Spinal cord (tissue), 10 donors: ENCODE measurements around the gene PDE9A. TPM values are rescaled to one million over a fixed set of nuclear protein-coding genes. Genes with fewer than 3 reads are reported as not detected.
A peak's percentile ranks its signal among the peaks of the same experiment; 100 is the strongest.

Experiments
- DNase-seq, 6 donors: peaks; one replicate each; pipeline versions ENCODE4 v3.0.0 to v3.0.0-alpha.2; 2013 to 2015; ENCODE audit warnings: low spot score in 6 of 6, low read depth in 4 of 6
- H3K27ac ChIP-seq: one replicate; pipeline ENCODE4 v1.5.1; 2013; ENCODE audit warnings: low read depth, low read length, control low read depth
- H3K27me3 ChIP-seq: one replicate; pipeline ENCODE4 v1.6.1; 2013; ENCODE audit warnings: low read length; ENCODE audit not compliant: control insufficient read depth, insufficient read depth
- H3K36me3 ChIP-seq: one replicate; pipeline ENCODE4 v1.6.1; 2013; ENCODE audit warnings: low read length; ENCODE audit not compliant: control insufficient read depth, insufficient read depth
- H3K4me1 ChIP-seq: one replicate; pipeline ENCODE4 v1.6.1; 2013; ENCODE audit warnings: low read length; ENCODE audit not compliant: control insufficient read depth, insufficient read depth
- H3K4me3 ChIP-seq: one replicate; pipeline ENCODE4 v1.5.1; 2013; ENCODE audit warnings: low read depth, low read length, control low read depth
- H3K9me3 ChIP-seq: one replicate; pipeline ENCODE4 v1.6.1; 2013; ENCODE audit warnings: low read length; ENCODE audit not compliant: control insufficient read depth, insufficient read depth
- WGBS: methylation state at CpG from one replicate; pipeline ENCODE4 v1.1.5; 2013; ENCODE audit warnings: missing lambda C conversion rate; ENCODE audit not compliant: insufficient coverage; 5-methylcytosine and 5-hydroxymethylcytosine counted together
- polyA plus RNA-seq, 2 donors: library from polyadenylated mRNA; unstranded; fragments of 120-200 nt; gene quantifications; one replicate each; pipeline ENCODE4 v1.2.1, GENCODE V29; 2013; ENCODE audit not compliant: insufficient read length in 2 of 2
- total RNA-seq, 2 donors: library from RNA; depleted of rRNA in 1 of 2; stranded (reverse); fragments of 120-200 nt in 1 of 2; fragments of >200 nt in 1 of 2; gene quantifications; one replicate each; pipeline versions ENCODE4 v1.2.3 to v1.2.4, GENCODE V29; 2013 to 2014
- donor health status: healthy.

PDE9A gene
- total and polyA plus RNA-seq, 4 donors, result 13.4 to 44.2 (median 28.1) TPM

DNA sequence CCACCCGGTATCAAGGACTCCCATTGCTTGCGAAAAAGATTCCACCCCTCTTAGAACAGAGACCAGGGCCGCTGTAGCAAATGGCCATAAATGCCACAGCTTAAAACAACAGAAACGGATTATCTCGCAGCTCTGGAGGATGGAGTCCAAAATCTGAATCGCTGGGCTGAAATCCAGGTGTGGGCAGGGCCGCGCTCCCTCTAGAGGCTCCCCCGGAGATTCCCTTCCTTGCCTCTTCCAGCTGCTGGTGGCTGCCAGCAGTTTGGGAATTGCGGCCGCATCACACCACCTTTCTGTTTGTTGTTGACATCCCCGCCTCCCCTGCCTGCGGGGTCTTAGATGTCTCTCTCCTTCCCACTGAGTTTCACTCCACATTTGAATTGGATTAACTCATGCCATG, 15.6 kb downstream of the PDE9A start:
- no peaks in the 10 kb centered on the region for H3K27me3 ChIP-seq
- H3K4me1 ChIP-seq, result peaks cover 86% of the 10 kb centered on the region
- no peaks in the 10 kb centered on the region for H3K9me3 ChIP-seq
- peaks cover 46% of the 10 kb centered on the region for H3K36me3 ChIP-seq
- no peak overlapping the region for H3K4me3 ChIP-seq
- peak overlapping the region; percentile 16 for H3K27ac ChIP-seq
- 43% methylated on average over 11 of the region's 13 CpGs for WGBS
- DNase-seq, result peak in 1 of 6 donors; percentile 66

DNA sequence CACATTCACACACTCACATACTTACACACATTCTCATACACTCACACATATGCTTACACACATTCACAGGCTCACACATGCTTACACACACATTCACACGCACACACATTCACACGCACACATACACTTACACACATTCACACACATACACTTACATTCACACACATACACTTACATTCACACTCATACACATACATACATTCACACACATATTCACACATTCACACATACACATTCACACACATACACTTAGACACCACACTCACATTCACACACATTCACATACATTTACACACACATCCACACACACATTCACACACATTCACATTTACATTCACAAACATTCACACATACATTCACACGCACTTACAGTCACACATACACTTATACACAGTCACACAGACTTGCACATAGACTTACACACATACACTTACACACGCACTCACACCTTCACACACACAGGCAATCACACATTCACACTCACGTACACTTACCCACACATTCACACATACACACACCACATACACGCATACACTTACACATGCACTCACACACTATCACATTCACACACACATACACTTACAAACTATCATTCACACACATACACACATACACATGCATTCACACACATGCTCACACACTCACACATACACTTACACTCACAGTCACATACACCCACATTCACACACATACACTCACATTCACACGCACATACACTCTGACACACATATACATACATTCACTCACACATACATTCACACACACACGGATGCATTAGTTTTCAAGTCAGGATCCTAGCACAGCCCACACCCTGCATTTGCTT, 16.8 kb downstream of the PDE9A start:
- DNase-seq, result no peak
- H3K4me3 ChIP-seq, result no peak overlapping the region
- peaks cover 41% of the 10 kb centered on the region for H3K36me3 ChIP-seq
- H3K9me3 ChIP-seq, result no peaks in the 10 kb centered on the region
- no peaks in the 10 kb centered on the region for H3K27me3 ChIP-seq
- H3K27ac ChIP-seq, result no peak overlapping the region
- peaks cover 85% of the 10 kb centered on the region for H3K4me1 ChIP-seq
- 80% methylated on average over 8 of the region's 8 CpGs for WGBS

- H3K27me3 ChIP-seq, result no peaks in the 10 kb centered on the region
- H3K4me1 ChIP-seq, result peaks cover 81% of the 10 kb centered on the region
- H3K36me3 ChIP-seq, result peaks cover 38% of the 10 kb centered on the region
- no peak overlapping the region for H3K27ac ChIP-seq
- WGBS, result 33% methylated on average over 5 of the region's 9 CpGs
- no peak overlapping the region for H3K4me3 ChIP-seq
- no peaks in the 10 kb centered on the region for H3K9me3 ChIP-seq
- peak in 1 of 6 donors; percentile 44 for DNase-seq
These were observed 17.5 kb downstream of the PDE9A start for GRCh38 chr21:42670884-42671283.

GRCh38 chr21:42671778-42672593, 18.6 kb downstream of the PDE9A start:
- H3K9me3 ChIP-seq, result no peaks in the 10 kb centered on the region
- peaks cover 31% of the 10 kb centered on the region for H3K36me3 ChIP-seq
- 40% methylated on average over 8 of the region's 15 CpGs for WGBS
- H3K27me3 ChIP-seq, result no peaks in the 10 kb centered on the region
- no peak overlapping the region for H3K27ac ChIP-seq
- no peak overlapping the region for H3K4me3 ChIP-seq
- peaks cover 78% of the 10 kb centered on the region for H3K4me1 ChIP-seq
- peak in 1 of 6 donors; percentile 59 for DNase-seq

- no peak for DNase-seq
- H3K9me3 ChIP-seq, result no peaks in the 10 kb centered on the region
- peaks cover 31% of the 10 kb centered on the region for H3K36me3 ChIP-seq
- peak overlapping the region; percentile 36 for H3K27ac ChIP-seq
- H3K4me3 ChIP-seq, result no peak overlapping the region
- peaks cover 79% of the 10 kb centered on the region for H3K4me1 ChIP-seq
- no peaks in the 10 kb centered on the region for H3K27me3 ChIP-seq
- WGBS, result 53% methylated on average over 17 of the region's 24 CpGs
These were observed 19.5 kb downstream of the PDE9A start for GRCh38 chr21:42672699-42673458.

GRCh38 chr21:42673633-42674328, 20.4 kb downstream of the PDE9A start:
- WGBS, result 73% methylated on average over 21 of the region's 23 CpGs
- H3K4me1 ChIP-seq, result peaks cover 79% of the 10 kb centered on the region
- peaks cover 31% of the 10 kb centered on the region for H3K36me3 ChIP-seq
- peak overlapping the region; percentile 36 for H3K27ac ChIP-seq
- no peak overlapping the region for H3K4me3 ChIP-seq
- no peaks in the 10 kb centered on the region for H3K27me3 ChIP-seq
- H3K9me3 ChIP-seq, result no peaks in the 10 kb centered on the region
- DNase-seq, result no peak

DNA sequence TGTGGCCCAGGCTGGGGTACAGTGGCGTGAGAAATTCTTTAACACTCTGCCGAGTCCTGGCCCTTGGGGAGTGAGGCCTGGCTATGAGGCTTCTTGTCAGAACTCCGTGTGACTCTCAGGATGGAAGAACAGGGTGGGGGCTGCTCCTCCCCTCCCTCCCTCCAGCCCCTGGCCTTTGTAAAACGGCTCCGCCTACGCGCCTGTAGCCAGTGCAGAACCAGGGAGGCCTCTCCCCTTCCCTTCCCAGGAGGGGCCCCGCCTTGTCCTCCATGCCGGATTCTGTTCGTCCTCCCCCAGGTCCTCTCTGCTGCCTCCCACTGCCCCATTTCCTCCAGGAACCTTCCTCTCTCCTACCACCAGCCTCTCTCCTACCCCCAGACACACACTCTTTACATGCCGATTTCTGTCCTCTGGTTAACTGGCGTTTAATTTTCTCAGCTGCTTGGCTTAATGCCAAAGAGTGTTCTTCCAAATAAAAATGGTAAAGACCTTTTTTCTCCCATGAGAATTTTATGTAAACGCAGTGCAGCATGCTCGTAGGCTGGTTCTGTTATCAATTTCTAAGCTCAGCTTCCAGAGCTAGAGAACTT, 21.0 kb downstream of the PDE9A start:
- H3K27ac ChIP-seq, result peak overlapping the region; percentile 36
- peaks cover 35% of the 10 kb centered on the region for H3K36me3 ChIP-seq
- 22% methylated on average over 8 of the region's 14 CpGs for WGBS
- H3K9me3 ChIP-seq, result no peaks in the 10 kb centered on the region
- H3K27me3 ChIP-seq, result no peaks in the 10 kb centered on the region
- H3K4me3 ChIP-seq, result no peak overlapping the region
- peak in 2 of 6 donors; percentile 69 to 79 for DNase-seq
- H3K4me1 ChIP-seq, result peaks cover 79% of the 10 kb centered on the region

DNA sequence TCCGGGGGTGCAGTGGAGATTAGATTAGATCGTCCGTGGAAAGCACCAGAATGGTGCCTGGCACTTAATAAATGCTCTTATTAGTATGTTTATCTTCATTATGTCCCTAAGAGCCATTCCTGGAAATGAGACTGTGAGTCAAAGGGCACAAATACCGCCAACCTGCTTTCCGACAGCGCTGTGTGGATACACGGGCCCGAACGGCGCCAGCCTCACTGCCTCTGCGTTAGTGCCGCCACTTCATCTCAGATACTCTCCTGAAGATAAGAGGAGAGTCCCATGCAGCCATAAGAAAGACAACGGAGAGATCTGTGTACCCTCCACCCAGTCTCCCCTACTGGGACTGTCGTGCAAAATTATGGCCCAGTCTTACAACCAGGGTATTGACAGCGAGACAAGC, 22.0 kb downstream of the PDE9A start:
- WGBS, result 68% methylated on average over 12 of the region's 15 CpGs
- no peak overlapping the region for H3K4me3 ChIP-seq
- H3K4me1 ChIP-seq, result peaks cover 84% of the 10 kb centered on the region
- no peaks in the 10 kb centered on the region for H3K27me3 ChIP-seq
- DNase-seq, result peak in 1 of 6 donors; percentile 67
- H3K27ac ChIP-seq, result no peak overlapping the region
- peaks cover 35% of the 10 kb centered on the region for H3K36me3 ChIP-seq
- no peaks in the 10 kb centered on the region for H3K9me3 ChIP-seq
